Hepatocyte (in vitro differentiated cells): ENCODE measurements around the gene SMAGP.

Source experiments
- CTCF ChIP-seq: fragments of 200-600 bp; sonication (generic); IDR thresholded peaks from 2 replicates; pipeline ENCODE4 v1.5.1; 2016; ENCODE audit warnings: antibody characterized with exemption, mild to moderate bottlenecking; ENCODE audit not compliant: poor library complexity
- EZH2 ChIP-seq: fragments of 200-600 bp; sonication (generic); IDR thresholded peaks from 2 replicates; pipeline ENCODE4 v1.6.1; 2016; ENCODE audit warnings: antibody characterized with exemption, mild to moderate bottlenecking, borderline replicate concordance

GRCh38 chr12:51254536-51254935 is 15.7 kb downstream of the SMAGP start:
- TF ChIP-seq EZH2 (no peak), CTCF (no peak)
